ENCODE results near the gene RAB7A. TPM values are rescaled to one million over a fixed set of nuclear protein-coding genes. Genes with fewer than 3 reads are reported as not detected.
"Not testable (repeated sequence)": the region's sequence is repeated elsewhere in the genome, so short reads cannot be mapped to it uniquely, and the experiment has no call there.

The RAB7A gene
- total RNA-seq, 1 donor from 2014 or later: 40.8 TPM

- DNase-seq (ENCODE audit: low read depth, low spot score): no peak
Measured at GRCh38 chr3:128710816-128711433, 15.1 kb upstream of the RAB7A start.

GRCh38 chr3:128712848-128713247 is 13.1 kb upstream of the RAB7A start:
- DNase-seq (ENCODE audit: low read depth, low spot score): no peak

DNA sequence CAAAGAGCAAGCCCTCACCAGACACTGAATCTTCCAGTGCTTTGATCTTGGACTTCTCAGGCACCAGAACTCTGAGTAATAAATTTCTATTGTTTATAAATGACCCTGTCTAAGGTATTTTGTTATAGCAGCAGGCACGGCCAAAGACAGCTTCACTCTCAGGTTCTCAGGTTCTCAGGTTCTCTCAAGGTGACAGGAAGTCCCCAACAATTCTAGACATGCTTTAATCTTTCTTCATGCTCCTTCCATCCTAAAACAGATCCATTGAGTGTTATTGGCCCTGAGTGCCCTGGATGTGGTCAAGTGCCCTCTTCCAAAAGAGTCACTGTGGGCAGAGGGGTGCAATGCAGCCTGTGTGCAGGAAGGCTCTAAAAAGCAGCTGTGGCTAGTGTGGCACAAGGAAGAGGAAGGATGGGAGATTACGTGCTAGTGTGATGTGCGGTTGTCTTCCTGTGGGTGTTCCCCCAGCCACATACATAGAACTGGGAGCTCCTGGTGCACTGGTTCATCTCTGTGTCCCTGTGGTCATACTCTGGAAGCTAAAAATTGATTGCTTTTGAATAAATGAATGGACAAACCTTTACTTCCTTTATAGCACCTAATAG is 11.0 kb upstream of the RAB7A start:
- DNase-seq (ENCODE audit: low read depth, low spot score): no peak

DNA sequence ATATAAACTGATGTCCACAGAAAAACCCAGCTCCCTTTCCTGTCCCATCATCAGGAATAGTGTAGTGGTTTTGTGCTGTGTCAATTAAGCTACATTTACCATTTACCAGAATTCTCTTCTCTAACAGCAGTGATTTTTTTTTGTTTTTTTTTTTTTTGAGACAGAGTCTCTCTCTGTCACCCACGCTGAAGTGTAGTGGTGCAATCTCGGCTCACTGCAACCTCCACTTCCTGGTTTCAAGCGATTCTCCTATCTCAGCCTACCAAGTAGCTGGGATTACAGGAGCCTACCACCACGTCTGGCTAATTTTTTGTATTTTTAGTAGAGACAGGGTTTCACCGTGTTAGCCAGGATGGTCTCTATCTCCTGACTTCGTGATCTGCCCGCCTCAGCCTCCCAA is 7.1 kb upstream of the RAB7A start:
- DNase-seq (ENCODE audit: low read depth, low spot score): not testable (repeated sequence)

- DNase-seq (ENCODE audit: low read depth, low spot score): no peak
Measured at GRCh38 chr3:128720891-128721290, 5.1 kb upstream of the RAB7A start.

DNA sequence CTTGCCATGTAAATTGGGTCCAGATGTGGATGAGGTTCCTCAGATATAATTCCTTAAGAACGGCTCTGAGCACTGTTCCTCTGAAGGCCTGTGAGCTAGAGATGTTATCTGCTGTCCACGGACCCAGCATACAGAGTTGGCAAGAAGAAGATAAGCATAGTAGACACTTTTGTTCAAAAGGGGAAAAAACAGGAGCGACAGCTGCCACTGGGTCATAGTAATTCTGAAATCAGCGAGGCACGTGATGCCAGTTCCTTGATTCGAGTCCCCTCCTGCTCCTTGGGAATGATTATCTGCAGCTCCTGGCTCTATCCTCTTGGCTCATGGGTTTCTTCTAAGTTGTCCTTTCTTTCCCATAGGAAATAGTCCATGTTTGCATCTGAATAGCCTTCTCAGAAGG is 2.5 kb upstream of the RAB7A start:
- DNase-seq (ENCODE audit: low read depth, low spot score): no peak

GRCh38 chr3:128725547-128726022 is 398 bp upstream of the RAB7A start:
- no peak for DNase-seq (ENCODE audit: low read depth, low spot score)

DNA sequence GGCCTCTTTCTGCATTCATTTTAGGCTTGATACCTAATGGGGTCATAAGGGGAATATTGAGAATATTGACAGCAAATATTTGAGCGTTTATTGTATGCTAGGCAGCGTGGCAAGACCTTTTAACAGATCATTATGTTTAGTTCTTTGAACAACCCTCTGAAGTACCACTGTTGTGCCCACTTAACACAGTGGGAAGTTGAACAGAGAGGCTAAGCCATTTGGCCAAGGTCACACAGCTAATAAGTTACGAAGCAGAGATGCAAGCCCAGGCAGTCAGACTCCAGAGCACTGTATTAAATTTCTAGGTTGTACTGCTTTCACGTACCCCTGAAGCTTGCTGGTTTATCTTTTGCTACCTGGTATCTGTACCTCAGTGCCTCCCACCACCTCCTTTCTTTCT is 1.1 kb downstream of the RAB7A start:
- DNase-seq (ENCODE audit: low read depth, low spot score): no peak

DNA sequence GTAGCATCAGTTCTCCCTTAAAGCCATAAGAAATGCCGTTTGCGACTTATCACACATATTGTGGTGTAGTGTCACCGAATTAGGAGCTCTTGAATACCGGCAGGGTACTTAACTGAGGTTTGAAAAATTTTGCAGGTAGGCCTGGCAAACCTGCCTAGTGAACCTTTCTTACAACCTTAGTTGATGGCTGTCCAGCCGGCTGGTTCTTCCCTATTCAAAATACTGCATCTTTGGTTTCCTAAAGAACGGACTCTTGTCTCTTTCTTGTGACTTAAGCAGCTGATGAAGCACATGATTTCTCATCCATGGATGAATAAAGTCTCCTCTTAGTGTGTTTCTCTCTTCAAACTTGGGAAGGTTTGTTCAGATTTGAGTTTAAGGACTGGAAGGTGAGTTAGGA is 1.5 kb downstream of the RAB7A start:
- DNase-seq (ENCODE audit: low read depth, low spot score): no peak

DNA sequence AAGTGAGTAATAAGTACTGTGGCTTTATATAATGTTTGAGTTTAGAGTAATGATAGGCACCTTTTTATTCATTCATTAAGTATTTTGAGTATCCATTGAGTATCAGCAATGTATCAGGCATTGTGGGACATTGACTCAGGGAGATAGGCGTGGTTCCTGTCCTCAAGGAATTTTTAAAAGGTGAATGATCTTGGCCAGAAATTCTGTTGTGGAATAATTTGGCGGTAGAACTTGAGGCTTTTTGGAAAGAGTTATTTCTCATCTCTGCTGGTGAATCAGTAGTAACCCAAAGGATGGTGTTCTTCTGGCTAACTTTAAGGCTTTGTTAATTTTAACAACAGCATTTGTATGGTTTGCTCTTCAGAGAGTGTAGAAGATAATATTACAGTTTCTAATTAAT is 2.0 kb downstream of the RAB7A start:
- DNase-seq (ENCODE audit: low read depth, low spot score): no peak

GRCh38 chr3:128728521-128728920 is 2.5 kb downstream of the RAB7A start:
- not testable (repeated sequence) for DNase-seq (ENCODE audit: low read depth, low spot score)

GRCh38 chr3:128730471-128730870 is 4.5 kb downstream of the RAB7A start:
- no peak for DNase-seq (ENCODE audit: low read depth, low spot score)

DNA sequence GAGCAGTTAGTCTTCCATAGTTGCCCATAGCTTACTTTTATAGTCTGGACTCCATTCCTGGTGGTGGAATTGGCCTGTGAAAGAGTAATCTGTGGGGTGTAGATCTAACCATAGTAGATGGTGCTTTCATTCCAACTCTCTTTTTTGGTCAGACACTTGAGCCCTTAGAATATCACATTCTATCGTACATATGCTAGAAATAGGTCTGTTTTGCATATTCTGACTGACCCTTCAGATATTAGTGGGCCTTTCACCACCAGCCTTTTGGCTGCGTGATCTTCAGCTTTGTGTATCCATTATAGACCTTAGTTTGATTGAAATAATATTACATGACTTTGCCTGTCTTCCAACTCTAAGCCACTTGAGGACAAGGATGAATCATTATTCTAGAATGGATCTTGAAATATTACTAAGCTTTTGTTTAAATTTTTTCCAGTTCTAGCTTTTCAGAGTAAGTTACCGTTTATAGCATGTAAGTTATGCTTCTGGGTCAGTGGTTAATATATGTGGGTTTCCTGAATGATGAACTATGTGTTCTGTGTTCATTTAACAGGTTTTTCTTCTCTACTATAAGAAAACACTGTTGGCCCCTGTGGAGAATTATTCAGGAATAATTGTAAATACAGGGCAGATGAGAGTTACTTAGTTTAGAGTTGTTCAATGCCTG is 8.7 kb downstream of the RAB7A start:
- no peak for DNase-seq (ENCODE audit: low read depth, low spot score)

- no peak for DNase-seq (ENCODE audit: low read depth, low spot score)
Measured at GRCh38 chr3:128735287-128735686, 9.3 kb downstream of the RAB7A start.

GRCh38 chr3:128735884-128736283 is 9.9 kb downstream of the RAB7A start:
- DNase-seq (ENCODE audit: low read depth, low spot score): no peak

DNA sequence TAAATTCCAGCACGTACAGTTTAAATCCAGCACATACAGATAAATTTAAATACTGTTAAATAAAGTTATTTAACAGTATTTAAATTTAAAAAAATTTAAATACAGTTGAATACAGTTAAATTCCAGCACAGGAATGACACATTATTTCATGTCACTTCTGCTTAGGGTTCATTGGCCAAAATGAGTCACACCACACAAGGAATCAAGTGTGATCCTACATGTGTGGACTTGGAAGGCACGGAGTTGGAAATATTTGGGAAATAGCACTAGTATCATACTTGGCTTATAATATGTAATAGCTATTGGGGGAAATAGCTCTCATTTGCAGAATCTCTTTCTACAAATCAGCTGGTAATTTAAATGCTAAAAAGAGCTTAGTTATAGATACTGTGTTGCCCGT is 10.6 kb downstream of the RAB7A start:
- no peak for DNase-seq (ENCODE audit: low read depth, low spot score)

DNA sequence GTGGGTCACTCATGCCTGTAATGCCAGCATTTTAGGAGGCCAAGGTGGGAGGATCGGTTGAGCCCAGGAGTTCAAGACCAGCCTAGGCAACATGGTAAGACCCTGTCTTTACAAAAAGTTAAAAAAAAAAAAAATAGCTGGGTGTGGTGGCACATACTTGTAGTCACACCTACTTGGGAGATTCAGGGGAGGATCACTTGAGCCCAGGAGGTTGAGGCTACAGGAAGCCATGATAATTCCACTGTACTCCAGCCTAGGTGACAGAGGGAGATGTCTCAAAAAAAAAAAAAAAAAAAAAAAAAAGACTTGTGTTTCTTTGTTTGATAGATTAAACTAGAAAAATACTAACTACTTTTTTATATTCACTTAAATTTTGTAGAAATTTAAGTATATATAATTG is 14.6 kb downstream of the RAB7A start:
- DNase-seq (ENCODE audit: low read depth, low spot score): no peak

- no peak for DNase-seq (ENCODE audit: low read depth, low spot score)
Measured at GRCh38 chr3:128742821-128743594, 17.0 kb downstream of the RAB7A start.

GRCh38 chr3:128745742-128746141 is 19.8 kb downstream of the RAB7A start:
- no peak for DNase-seq (ENCODE audit: low read depth, low spot score)

DNA sequence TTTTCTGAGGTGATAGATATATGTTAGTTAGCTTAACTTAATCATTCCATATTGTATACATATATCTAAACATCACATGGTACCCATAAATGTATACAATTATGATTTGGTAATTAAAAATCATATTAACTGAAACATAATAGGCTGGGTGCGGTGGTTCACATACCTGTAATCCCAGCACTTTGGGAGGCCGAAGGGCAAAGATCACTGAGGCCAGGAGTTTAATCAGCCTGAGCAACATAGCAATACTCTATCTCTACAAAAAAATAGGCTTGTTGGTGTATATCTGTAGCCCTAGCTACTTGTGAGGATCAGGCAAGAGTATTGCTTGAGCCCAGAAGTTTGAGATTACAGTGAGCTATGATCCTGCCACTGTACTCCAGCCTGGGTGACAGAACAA is 20.9 kb downstream of the RAB7A start:
- DNase-seq (ENCODE audit: low read depth, low spot score): no peak

GRCh38 chr3:128748557-128748956 is 22.6 kb downstream of the RAB7A start:
- no peak for DNase-seq (ENCODE audit: low read depth, low spot score)

DNA sequence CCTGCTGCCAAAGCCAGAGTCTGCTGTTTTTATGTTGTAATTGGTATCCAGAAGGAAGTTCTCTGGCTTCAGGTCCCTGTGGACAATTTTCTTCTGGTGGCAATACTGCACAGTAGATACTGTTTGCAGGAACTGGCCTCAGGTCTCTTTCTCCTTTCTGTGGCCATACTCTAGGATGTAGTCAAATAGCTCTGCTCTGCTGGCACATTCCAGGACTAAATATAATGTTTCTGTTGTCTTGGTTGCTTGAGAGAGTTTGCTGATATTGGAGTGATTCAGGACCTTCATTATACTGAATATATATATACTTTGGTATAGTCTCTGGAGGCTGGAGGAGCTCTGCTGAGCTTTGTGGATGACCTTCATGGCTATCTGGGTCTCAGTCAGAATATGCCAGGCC is 23.1 kb downstream of the RAB7A start:
- DNase-seq (ENCODE audit: low read depth, low spot score): no peak
